22Rv1 (cell line): ENCODE data around the gene ATP1A4.
"Not testable (repeated sequence)": the region's sequence is repeated elsewhere in the genome, so short reads cannot be mapped to it uniquely, and the experiment has no call there.

Experiments
- H3K27ac ChIP-seq: fragments of 450-650 bp; 2 replicates; pipeline ENCODE4 v1.5.1; 2017
- CTCF ChIP-seq: fragments of 450-650 bp; IDR thresholded peaks from 2 replicates; pipeline ENCODE4 v1.5.1; 2017; ENCODE audit warnings: mild to moderate bottlenecking
- ZFX ChIP-seq: fragments of 450-650 bp; IDR thresholded peaks from 2 replicates; pipeline ENCODE4 v1.6.1; 2017; ENCODE audit warnings: antibody characterized with exemption, borderline replicate concordance

The ATP1A4 gene

GRCh38 chr1:160123726-160124125, 27.7 kb upstream of the ATP1A4 start:
- no peak overlapping the region for H3K27ac ChIP-seq
- TF ChIP-seq CTCF (no peak), ZFX (no peak)

GRCh38 chr1:160124705-160125478, 26.5 kb upstream of the ATP1A4 start:
- no peak overlapping the region for H3K27ac ChIP-seq
- no peak for TF ChIP-seq ZFX
- TF ChIP-seq CTCF, result peak; percentile 23; the same call in 1 of the 2 replicates

GRCh38 chr1:160125746-160126145, 25.7 kb upstream of the ATP1A4 start:
- no peak overlapping the region for H3K27ac ChIP-seq
- no peak for TF ChIP-seq CTCF
- TF ChIP-seq ZFX, result no peak

GRCh38 chr1:160126342-160126741, 25.1 kb upstream of the ATP1A4 start:
- not testable (repeated sequence) for H3K27ac ChIP-seq

GRCh38 chr1:160127381-160127780, 24.0 kb upstream of the ATP1A4 start:
- TF ChIP-seq ZFX (no peak), CTCF (no peak)
- H3K27ac ChIP-seq, result no peak overlapping the region

GRCh38 chr1:160127865-160128523, 23.4 kb upstream of the ATP1A4 start:
- no peak for TF ChIP-seq CTCF
- no peak for TF ChIP-seq ZFX
- H3K27ac ChIP-seq, result no peak overlapping the region

- no peak overlapping the region for H3K27ac ChIP-seq
- no peak for TF ChIP-seq CTCF
- TF ChIP-seq ZFX, result no peak
These were observed 22.8 kb upstream of the ATP1A4 start for GRCh38 chr1:160128636-160129035.
